Measurements from ENCODE around the gene LDAH.

LDAH gene

GRCh38 chr2:20634507-20635112, 188.3 kb downstream of the LDAH start:
- H3K79me2 ChIP-seq (ENCODE audit: insufficient read depth, low read length) = no peaks in the 10 kb centered on the region
- TF ChIP-seq, protein P1, sequence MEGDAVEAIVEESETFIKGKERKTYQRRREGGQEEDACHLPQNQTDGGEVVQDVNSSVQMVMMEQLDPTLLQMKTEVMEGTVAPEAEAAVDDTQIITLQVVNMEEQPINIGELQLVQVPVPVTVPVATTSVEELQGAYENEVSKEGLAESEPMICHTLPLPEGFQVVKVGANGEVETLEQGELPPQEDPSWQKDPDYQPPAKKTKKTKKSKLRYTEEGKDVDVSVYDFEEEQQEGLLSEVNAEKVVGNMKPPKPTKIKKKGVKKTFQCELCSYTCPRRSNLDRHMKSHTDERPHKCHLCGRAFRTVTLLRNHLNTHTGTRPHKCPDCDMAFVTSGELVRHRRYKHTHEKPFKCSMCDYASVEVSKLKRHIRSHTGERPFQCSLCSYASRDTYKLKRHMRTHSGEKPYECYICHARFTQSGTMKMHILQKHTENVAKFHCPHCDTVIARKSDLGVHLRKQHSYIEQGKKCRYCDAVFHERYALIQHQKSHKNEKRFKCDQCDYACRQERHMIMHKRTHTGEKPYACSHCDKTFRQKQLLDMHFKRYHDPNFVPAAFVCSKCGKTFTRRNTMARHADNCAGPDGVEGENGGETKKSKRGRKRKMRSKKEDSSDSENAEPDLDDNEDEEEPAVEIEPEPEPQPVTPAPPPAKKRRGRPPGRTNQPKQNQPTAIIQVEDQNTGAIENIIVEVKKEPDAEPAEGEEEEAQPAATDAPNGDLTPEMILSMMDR (IDR thresholded peaks at IDR 0.05; ENCODE audit: borderline replicate concordance, extremely low read depth, low read length, poor library complexity, severe bottlenecking) = no peak
- no peak for TF ChIP-seq EZH2 (IDR thresholded peaks at IDR 0.05; ENCODE audit: borderline replicate concordance, low read depth, low read length, severe bottlenecking)
- H3K9ac ChIP-seq (ENCODE audit: low read depth, low read length) = no peak overlapping the region
- H3K4me3 ChIP-seq (ENCODE audit: low read depth in 1 of 2, low read length in 2 of 2) = no peak overlapping the region
- ATAC-seq (ENCODE audit: insufficient read depth, low read depth) = no peak
- no peaks in the 10 kb centered on the region for H3K27me3 ChIP-seq (ENCODE audit: insufficient read depth, low read length, poor library complexity)
- peaks cover 4% of the 10 kb centered on the region; the same call in 1 of the 2 replicates for H3K36me3 ChIP-seq (ENCODE audit: insufficient read depth, low read length)
- DNase-seq = no peak
- H3K4me1 ChIP-seq (ENCODE audit: insufficient read depth, low read length) = no peaks in the 10 kb centered on the region
- H3K27ac ChIP-seq (ENCODE audit: low read length) = no peak overlapping the region
- H3K4me2 ChIP-seq (ENCODE audit: insufficient read depth, low read length) = no peak overlapping the region
- H2AFZ ChIP-seq (ENCODE audit: low read depth, low read length) = no peak overlapping the region
- H3K9me3 ChIP-seq (ENCODE audit: insufficient read depth, low read length, severe bottlenecking) = no peaks in the 10 kb centered on the region
- H4K20me1 ChIP-seq (ENCODE audit: insufficient read depth, low read length) = 0 out of 2 replicates have a peak, but pooled peaks cover 3% of the 10 kb centered on the region

Data from DND-41 (cell line).